ENCODE data around the gene LAMC2.

Gene LAMC2

DNA sequence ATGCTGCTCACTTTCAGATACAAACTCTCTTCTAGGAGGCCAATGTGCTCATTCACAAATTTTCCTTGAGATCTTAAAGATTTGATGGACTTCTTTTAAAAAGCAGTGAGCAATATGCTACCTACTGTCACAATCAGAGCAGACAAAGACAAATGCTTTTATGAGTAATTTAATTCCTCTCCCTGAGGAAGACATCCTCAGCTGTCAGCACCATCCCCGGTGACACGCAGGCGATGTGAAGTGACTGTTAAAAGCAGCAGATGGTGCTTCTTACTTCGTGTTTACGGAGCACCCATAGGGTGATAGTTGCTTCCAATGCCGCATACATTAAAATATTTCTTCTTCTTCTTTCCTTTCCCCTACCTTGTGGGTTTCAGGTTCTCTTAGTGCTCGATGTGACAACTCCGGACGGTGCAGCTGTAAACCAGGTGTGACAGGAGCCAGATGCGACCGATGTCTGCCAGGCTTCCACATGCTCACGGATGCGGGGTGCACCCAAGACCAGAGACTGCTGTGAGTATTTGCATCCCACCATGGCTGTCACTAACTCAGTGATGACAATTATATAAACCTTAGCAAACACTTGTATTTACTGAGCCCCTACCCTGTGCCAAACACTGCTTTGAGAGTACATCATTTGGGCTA, 29.1 kb downstream of the LAMC2 start:
- no peak for DNase-seq

DNA sequence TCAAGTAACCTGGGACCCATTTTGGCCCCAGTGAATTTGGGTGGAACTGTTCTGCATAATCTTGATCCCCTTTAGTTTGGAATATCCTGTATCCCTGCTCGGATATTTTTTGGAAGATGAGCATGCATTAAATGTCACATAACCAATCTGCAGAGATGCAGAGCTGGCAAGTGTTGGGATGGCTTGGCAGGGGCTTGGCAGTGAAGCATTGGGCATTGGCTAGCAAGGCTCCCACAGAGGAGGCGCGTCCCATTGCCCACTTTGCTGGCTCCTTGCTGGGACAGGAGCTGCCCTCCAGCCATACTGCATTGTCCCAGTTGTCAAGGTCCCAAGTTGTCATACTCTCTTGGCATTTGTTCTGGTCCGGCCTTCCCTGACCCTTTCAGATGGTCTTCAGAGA, 29.9 kb downstream of the LAMC2 start:
- no peak for DNase-seq

DNA sequence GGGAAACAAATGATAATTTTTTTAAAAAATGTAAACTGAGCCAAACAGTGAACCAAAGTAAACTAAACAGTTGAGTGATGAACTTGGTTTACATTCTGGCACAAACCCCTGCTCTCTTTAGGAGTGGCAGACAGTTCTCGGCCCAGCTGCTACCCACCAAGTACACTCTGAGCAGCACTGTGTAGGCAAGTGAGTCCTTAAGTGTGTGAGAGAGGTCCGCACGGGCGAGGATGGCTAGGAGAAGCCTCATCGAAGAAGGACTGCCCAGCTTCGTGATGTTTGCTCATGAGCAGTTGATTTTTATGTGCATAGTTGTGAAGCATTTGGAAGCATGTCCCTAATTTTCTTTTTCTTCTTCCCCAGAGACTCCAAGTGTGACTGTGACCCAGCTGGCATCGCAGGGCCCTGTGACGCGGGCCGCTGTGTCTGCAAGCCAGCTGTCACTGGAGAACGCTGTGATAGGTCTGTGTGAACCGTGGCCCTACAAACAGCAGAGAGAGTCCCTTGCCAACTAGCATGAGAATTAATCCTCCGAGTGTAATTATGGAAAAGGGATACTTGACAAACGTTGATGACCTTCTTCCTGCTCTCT, 32.1 kb downstream of the LAMC2 start:
- no peak for DNase-seq

DNA sequence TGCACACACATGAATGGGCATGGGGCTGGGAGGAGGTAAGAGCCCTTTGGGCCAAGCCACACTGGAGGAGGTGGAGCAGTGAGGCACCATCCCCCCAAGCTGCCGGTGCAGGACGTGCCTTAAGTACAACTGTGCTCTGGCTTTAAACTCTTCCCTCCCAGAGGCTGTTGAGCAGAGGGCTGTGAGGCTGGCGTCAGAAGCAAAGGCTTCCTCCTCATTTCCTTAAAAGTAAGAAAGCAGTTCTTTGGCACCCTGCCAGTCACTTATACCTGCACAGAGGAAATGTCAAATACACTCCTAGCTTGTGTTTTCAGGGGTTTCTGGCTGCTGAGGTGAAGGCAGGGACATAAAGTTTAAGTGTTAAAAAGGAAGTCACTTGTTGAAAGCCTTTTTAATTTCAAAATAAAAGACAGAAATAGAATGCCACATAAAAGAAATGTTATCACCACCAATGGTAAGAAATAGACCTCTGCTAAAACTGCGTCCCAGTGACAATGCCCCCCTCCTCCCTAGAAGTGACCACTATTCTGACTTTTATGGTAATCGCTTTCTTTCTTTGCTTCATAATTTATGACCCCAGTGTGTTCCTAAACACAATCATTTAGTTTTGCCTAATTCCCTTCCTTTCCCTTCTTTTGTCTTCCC, 33.0 kb downstream of the LAMC2 start:
- DNase-seq: no peak

DNA sequence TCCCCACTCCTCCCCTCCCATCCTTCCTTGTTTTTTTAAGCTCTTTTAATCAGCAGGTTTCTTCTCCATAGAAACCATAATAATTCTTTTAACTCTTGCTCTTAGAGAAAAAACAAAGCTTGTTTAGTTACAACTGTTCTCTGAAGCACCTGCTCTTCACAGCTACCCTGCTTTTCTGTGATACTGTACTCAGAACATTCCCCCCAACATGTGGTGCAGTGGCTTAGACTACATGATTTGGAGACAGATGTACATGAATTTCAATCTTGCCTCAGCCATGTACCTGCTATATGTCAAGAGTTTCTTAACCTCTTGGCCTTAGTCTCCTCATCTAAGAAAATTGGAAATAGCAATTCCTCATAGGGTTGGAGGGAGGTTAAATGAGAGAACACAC, 33.5 kb downstream of the LAMC2 start:
- no peak for DNase-seq

DNA sequence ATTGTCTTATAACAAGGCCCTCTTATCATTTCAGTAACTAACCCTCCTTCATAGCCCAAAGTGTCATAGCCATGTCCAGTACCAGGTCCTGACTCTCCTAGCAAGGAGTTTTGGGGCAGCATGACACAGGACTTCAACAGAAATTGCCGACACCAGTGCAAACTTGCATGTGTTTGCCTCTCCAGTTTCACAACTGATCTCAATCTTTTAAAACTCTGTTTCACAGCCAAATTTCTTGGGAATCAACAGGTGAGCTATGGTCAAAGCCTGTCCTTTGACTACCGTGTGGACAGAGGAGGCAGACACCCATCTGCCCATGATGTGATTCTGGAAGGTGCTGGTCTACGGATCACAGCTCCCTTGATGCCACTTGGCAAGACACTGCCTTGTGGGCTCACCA, 36.8 kb downstream of the LAMC2 start:
- DNase-seq: no peak

DNA sequence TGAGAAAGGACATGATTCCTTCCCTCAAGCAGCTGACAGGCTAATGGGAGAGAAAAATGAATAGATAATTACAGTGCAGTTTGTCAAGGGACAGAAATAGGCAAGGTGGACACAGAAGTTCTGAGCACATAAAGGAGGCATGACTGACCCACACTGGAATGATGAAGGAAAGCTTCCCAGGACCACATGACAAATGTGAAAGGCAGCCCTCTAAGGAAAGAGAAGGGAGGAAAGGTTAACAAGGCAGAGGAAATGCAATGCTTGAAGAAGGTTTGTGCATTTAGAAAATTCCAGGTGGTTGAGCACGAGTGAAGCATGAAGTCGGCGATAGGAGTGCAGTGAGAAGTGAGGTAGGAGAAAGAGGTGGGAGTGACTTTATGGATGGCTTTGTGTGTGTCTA, 37.4 kb downstream of the LAMC2 start:
- DNase-seq: no peak

DNA sequence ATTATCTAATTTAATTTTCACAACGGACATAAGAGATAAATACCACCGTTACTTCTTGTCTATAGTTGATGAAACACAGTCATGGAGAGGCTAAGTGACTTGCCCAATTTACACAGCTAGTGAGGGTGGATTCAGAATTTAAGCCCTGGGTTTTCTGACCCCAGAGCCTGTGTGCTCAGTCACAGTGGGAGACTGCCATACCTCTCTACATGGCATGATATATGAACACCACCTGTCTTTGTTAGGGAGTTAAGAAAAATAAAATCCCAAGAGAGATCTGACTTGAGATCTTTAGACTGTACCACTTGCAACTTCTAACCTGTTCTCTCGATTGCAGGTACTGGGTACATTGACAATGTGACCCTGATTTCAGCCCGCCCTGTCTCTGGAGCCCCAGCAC, 40.3 kb downstream of the LAMC2 start:
- no peak for DNase-seq

DNA sequence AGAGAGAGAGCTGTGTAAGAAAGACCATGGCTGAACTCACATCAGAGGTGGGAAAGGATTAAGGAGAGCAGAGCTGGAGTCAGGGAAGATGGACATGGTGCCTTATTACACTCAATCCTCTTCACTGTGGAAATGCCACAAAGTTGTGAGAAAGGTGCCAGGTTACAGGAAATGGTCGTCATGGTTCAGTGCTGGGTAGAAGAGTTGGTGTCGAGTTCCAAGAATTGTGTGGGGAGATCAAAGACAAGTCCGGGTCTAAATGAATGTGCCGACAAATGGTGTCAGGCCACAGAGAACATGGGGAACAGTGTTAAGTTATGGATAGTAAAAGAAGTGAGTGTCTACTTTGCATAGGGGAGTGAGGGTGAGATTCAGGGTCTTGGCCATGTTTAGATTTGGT, 40.9 kb downstream of the LAMC2 start:
- no peak for DNase-seq

DNA sequence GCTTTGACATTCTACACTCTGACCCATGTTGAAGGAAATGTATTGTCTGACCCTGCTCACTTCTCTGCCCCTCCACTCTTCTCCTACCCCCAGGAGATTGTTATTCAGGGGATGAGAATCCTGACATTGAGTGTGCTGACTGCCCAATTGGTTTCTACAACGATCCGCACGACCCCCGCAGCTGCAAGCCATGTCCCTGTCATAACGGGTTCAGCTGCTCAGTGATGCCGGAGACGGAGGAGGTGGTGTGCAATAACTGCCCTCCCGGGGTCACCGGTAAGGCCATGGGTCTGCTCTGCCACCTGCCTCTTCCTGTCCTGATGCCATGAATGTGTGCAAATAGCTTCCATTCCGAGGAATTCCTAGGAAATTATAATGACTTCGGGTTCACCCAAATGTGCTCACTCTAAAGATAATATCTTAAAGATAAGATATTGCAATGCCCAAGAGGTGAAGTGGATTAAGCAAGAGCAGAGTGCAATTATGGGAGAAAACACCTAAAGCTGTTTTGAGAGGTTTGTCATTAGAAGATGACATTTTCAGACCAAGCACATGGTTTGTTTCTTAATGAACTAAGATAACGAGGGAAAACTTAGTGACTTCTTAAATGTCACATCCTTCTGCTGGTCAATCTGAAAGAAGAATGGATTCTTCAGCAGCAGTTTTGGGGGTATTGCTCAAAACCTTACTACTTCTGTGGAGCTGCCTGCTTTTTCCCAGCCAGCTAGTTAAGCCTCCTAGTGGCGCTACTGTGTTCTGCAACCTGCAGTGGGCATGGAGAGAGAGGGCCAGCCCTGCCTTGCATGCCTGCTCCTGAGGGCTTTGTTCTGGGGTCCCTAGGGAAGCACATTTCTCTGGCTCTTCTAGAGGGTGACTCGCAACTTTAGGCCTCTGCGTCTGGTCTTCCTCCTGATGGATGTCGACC, 41.6 kb downstream of the LAMC2 start:
- no peak for DNase-seq

DNA sequence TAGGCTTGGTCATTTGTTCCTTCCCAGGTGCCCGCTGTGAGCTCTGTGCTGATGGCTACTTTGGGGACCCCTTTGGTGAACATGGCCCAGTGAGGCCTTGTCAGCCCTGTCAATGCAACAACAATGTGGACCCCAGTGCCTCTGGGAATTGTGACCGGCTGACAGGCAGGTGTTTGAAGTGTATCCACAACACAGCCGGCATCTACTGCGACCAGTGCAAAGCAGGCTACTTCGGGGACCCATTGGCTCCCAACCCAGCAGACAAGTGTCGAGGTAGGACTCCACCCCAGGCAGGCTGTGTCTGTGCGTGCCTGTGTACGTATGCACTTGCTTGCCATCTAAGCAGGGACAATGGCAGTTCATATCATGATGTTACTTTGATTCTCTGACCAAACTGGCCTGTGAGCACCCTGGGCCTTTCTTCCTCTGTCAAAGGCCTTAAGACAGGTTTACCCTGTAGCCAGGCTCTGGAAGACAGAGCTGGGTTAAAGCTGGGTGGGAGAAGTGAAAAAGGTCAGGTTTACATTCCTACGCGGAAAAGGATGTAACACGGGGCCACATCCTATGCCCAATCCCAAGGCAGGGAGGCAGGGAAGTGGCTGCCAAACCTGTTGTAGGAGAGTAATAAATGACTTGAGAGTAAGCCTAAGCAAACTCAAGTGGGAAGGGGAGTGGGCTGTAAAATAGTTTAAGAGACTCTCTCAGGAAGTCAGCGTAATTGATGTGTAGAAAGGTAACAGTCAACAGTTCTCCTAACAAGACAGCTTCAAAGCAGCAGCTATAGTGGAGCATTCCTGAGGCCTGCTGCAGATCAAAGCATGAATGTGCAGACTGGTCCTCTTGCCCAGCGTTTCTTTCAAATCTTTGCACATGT, 42.5 kb downstream of the LAMC2 start:
- DNase-seq: no peak

DNA sequence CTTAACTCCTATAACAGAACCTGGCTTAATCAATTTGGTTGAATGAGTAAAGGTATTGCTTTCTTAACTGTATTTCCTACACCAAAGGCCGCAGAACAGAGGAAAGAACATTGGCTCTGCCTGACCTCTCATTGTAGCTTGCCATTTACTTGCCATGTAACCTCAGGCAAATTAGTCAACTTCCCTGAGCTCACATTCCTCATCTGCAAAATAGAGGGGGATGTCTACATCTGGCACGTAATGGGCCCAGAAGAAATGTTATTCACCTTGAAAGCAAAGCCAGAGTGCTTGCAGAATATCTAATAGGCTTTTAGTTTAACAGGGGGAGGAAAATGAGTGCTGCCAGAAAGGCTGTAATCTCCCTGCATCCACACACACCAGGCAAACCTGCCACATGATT, 44.3 kb downstream of the LAMC2 start:
- no peak for DNase-seq

DNA sequence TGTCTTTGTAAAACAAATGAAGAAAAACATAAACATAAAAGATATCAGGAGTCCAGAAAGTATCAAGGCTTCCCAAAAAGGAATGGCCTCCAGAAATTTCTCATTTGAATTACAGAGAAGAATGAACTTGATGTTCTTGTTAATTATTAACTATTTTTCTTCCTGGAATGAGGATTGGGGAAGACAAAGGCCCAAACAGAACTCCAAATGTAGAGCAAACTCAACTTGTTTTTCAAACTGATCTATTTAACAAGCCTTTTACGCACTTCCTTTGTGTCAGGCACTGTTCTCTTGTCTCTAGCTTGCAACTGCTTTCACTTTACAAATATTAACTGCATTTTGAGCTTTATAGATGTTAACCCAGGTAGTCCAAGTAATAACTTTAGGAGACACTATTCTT, 45.5 kb downstream of the LAMC2 start:
- DNase-seq: no peak

DNA sequence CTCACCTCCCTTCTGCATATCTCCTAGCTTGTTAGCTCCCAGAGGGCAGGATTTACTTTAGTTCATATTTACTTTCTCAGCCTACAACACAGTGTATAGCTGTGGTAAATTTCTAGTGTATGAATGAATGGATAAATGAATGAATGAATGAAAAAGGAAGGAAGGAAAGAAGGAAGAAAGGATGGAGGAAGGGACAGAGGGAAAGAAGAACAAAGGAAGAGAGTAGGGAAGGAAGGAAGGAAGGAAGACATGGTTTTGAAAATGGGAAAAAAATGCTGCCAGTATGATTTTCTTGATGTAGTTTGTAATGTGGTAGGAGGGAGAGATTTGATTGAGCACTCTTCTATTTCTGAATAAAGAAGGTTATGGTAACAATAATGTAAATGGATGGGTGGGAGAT, 47.0 kb downstream of the LAMC2 start:
- DNase-seq: no peak

DNA sequence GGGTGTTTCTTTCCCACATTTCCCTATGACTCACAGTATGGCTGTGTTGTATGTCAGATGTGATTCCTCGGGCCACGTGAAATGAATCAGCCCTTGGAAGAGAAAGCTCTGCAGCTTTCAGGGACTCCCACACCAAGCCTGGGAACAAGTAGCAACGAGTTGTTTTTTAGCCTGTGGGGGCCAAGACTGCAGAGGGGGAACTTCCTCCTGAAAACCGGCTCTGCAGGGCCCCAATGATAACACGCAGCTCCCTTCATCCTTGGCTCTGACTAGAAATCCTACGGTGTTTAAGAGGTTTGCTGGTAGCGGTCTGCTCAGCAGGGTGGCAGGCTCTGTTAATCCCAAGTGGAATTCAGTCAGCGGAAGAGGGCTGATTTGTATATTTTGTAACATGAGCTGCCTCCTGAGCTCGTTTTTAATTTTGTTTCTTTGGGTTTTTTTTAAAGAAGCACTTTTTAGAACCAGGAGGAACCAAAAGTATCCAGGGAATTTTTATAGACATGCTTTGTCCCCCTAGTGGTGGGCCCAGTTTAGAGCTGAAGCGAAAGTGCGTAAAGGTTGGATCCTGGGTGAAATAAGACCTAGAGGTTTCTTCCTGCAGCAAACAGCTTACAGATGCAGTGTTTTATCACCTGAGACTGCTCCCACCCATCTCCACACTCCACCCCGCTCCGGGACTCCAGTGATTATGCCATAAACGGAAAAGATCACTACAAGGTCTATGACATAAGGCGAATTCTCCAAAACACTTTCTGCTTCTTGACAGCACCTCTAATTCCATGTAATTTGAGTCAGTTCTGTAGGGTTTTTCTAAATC, 48.8 kb downstream of the LAMC2 start:
- DNase-seq: no peak

DNA sequence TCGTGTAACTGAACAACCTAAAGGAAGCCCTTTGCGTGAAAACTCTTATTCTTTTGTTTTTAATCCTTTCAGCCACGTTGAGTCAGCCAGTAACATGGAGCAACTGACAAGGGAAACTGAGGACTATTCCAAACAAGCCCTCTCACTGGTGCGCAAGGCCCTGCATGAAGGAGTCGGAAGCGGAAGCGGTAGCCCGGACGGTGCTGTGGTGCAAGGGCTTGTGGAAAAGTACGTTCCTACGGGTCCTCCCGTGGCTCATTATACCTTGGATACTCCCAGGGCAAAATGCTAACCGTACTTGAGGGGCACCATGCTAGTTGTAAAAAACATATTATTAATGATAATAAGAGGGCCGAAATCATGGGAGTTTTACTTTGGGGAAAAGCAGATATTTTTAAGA, 49.4 kb downstream of the LAMC2 start:
- no peak for DNase-seq

DNA sequence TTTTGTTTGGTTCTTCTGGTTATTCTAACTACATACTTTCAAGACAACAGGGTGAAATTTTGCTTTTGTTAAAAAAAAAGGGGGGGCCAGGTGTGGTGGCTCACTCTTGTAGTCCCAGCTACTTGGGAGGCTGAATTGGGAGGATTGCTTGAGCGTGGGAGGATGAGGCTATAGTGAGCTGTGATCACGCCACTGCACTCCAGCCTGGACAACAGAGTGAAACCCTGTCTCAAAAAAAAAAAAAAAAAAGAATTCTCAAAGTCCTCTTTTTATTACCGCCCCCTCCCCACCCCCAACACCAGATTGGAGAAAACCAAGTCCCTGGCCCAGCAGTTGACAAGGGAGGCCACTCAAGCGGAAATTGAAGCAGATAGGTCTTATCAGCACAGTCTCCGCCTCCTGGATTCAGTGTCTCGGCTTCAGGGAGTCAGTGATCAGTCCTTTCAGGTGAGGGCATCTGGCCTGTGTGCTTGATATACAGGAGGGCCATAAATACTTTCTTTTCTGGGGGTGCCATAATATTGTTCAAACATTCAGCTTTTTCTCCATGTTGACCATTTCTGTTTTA, 50.2 kb downstream of the LAMC2 start:
- DNase-seq: no peak

DNA sequence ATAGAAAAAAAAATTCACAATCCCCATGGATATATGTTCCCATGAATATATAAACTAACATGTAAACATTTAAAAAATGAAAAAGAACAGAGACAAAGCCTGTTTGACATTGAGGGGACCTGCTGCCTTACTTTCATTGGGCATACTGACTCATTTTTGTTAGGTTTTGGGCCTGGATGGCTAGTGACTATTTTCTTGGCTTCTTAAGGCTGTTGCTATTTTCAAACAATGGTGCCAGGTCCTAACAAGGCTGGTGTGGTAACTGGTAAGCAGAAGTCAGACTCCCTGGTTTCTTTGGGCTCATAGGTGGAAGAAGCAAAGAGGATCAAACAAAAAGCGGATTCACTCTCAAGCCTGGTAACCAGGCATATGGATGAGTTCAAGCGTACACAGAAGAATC, 51.0 kb downstream of the LAMC2 start:
- DNase-seq: no peak

DNA sequence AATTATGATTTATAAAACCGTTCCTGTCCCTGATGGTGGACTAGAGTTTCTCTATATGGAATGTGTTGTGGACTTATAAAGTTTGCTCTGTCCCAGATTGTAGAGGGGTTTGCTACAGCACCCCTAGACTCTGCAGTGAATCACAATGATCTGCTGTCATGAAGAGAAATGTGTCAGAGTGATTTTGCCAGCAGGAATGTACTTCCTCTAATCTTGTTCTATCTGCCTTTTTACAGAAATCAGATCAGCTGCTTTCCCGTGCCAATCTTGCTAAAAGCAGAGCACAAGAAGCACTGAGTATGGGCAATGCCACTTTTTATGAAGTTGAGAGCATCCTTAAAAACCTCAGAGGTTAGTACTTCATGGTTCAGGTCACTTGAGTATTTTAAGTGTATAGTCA, 52.0 kb downstream of the LAMC2 start:
- no peak for DNase-seq

DNA sequence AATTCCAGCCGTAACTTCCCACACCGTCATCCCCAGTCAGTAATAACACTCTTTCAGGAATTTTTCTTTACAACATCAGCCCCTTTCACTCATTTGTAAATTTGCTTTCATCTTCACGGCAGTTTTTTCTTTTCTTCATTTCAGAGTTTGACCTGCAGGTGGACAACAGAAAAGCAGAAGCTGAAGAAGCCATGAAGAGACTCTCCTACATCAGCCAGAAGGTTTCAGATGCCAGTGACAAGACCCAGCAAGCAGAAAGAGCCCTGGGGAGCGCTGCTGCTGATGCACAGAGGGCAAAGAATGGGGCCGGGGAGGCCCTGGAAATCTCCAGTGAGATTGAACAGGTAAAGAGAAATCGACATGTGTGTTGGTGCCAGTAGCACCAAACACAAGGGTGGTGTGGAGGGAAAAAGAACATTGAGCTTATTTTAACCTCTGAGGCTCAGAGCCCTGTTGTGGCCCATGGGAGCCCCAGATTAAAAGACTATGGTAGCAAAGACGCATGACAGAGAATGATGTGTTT, 53.2 kb downstream of the LAMC2 start:
- no peak for DNase-seq

Data from activated effector memory CD4-positive, alpha-beta T cell treated with anti-CD3 and anti-CD28 coated beads, Interleukin-2, amount 50 U/mL, for 16 hours (primary cell).